NOMO-1 (cell line): ENCODE measurements around the gene RTEL1.
"Not testable (repeated sequence)": the region's sequence is repeated elsewhere in the genome, so short reads cannot be mapped to it uniquely, and the experiment has no call there.

Experiments
- DNase-seq, 2 experiments: peaks; one replicate each; lab custom pipeline; 2025; ENCODE audit not compliant: unreplicated experiment in 2 of 2; lab: John Stamatoyannopoulos, UW

The RTEL1 gene

DNA sequence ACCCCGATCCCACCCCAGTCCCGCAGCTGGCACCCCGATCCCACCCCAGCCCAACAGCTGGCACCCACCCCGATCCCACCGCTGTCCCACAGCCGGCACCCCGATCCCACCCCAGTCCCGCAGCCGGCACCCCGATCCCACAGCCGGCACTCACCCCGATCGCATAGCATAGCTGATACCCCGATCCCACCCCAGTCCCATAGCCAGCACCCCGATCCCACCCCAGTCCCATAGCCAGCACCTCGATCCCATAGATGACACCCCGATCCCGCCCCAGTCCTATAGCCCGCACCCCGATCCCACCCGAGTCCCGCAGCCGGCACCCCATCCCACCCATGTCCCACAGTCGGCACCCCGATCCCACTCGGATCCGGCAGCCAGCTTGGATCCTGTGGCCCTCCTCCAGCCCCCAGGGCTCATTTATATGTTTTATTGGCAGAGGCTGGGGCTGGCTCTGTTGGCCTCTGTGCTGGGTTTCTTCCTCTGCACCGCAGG is 30.3 kb upstream of the RTEL1 start:
- no peak for DNase-seq

DNA sequence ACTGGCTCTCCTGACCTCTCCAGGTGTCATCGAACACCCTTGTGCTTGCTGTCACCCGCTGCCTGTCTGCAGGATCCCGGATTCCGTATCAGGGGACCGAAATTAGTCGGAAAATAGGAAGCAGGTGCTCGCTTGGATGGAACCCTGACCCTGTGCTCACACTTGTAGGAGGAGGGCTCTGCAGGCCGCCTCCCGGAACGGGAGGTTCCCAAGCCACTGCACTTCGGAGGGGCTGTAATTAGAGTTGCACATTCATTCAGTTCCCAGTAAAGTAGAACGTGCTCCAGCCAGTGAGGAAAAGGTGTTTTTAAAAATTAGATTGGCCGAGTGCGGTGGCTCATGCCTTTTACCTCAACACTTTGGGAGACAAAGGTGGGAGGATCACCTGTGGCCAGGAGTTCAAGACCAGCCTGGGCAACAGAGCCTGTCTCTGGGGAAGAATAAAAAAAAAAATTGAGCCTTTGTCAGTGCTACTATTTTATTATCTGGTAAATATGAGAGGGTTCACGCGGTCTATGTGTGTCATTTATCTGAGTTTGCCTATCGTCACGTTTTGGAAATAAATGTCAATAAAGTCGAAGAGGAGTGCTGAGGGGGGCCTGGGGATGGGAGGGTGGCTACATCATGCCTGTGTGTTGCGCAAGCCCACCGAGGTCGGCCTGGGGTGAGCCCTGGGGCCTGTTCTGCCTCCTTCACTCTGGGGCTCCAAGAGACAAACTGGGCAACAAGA is 29.7 kb upstream of the RTEL1 start:
- peak; percentile 61 to 76 for DNase-seq

- DNase-seq, result not testable (repeated sequence)
Measured at GRCh38 chr20:63630956-63631355, 27.2 kb upstream of the RTEL1 start.

- not testable (repeated sequence) for DNase-seq
Measured at GRCh38 chr20:63631426-63631825, 26.7 kb upstream of the RTEL1 start.

GRCh38 chr20:63633732-63634131 is 24.4 kb upstream of the RTEL1 start:
- no peak for DNase-seq

DNA sequence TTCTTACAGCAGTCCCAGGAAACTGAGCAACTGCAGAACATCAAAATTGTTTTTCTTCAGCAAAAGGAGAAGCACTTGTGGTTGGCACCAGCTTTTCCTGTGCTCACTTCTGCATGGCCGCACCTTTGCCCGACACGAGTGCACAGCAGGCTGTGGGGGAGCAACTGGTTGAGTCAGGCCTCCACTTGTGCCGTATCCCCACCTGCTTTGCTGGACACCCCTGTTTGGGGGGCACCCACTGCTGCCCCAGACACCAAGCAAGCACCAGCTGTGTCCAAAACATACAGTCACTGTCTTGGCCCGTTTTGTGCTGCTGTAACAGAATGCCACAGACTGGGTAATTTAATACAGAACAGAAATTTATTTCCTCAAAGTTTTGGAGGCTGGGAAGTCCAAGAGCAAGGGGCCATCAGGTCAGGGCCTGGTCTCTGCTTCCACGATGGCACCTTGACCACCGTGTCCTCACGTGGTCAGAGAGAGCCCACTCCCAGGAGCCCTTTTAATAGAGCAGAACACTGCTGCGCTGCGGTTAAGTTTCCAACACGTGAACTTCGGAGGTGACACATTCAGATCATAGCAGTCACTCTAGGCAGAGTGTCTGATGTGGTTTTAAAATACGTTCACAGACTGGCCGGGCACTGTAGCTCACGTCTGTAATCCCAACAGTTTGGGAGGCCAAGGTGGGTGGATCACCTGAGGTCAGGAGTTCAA is 22.5 kb upstream of the RTEL1 start:
- DNase-seq, result peak; percentile 63 to 83

- no peak for DNase-seq
Measured at GRCh38 chr20:63636752-63637628, 21.1 kb upstream of the RTEL1 start.

GRCh38 chr20:63639093-63639975 is 18.8 kb upstream of the RTEL1 start:
- no peak for DNase-seq

GRCh38 chr20:63640086-63640485 is 18.0 kb upstream of the RTEL1 start:
- no peak for DNase-seq

GRCh38 chr20:63640686-63641085 is 17.4 kb upstream of the RTEL1 start:
- DNase-seq, result not testable (repeated sequence)

GRCh38 chr20:63641146-63641791 is 16.8 kb upstream of the RTEL1 start:
- peak in 1 of 2 experiments; percentile 56 for DNase-seq

- peak; percentile 64 to 69 for DNase-seq
Measured at GRCh38 chr20:63641792-63642523, 16.2 kb upstream of the RTEL1 start.

- DNase-seq, result no peak
Measured at GRCh38 chr20:63642527-63643247, 15.4 kb upstream of the RTEL1 start.

GRCh38 chr20:63643499-63643898 is 14.6 kb upstream of the RTEL1 start:
- DNase-seq, result no peak

DNA sequence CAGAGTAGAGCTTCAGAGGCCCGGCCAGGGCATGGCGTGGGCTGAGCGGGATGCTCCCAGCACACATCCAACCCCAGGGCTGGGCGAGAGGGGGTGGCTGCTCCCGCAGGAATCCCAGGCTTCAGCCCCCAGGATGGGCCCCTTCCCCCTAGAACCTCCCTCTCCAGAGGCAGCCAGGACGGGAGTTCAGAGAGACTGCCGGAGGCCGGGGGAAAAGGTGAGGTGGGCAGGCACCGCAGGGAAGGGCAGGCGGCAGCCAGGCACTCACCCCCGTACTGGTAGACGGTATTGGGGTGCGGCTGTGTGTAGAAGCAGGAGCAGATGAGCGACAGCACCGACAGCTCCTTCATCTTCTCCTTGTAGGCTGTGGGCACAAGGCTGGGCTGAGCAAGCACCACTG is 14.2 kb upstream of the RTEL1 start:
- DNase-seq, result no peak

- no peak for DNase-seq
Measured at GRCh38 chr20:63645218-63645617, 12.9 kb upstream of the RTEL1 start.

DNA sequence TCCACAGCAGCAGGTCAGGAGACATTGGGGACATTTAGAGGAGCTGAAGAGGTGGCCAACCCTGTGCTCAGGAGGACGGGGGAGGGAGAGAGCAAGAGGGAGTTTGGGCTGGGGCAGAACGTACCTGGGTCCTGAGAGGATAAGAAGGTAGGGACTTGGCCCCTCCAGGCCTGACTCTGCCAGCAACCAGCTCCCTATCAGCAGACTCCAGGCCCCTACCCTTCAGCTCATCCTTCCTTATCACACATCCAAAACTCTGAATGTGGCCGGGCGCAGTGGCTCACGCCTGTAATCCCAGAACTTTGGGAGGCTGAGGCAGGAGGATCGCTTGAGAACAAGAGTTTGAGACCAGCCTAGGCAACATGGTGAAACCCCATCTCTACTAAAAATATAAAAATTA is 9.9 kb upstream of the RTEL1 start:
- DNase-seq, result no peak

DNA sequence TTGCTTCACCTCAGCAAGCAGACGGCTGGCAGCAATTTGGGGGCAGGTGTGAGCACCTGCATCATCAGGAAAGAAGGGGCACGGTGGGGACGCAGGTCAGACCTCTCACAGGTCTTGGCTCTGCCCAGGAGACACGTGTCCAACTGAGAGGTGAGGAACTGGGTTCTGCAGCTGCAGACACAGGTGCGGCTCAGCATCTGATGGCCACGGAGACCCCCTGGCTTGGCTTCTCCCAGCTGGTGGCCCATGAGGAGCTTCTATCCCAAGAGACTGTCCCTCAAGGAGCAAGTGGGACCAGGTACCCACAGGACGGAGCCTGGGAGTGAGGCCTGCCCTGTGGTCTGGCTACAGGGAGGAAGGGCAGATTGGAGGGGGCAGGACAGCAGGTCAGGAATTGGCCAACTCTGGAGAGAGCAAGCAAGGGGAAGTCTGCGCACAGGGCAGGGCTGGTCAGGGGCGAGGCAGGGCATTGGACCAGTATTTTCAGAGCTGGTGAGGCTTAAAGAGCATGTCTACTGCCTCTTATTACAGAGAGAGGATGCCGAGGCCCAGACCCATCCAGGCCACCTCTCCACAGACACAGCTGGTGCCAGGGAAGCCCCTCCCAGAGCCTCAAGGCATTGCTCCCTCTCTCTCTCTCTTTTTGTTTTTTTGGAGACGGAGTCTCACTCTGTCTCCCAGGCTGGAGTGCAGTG is 9.1 kb upstream of the RTEL1 start:
- DNase-seq, result no peak
